Upper lobe of left lung (tissue), 6 donors: Measurements from ENCODE around the gene KIF12. TPM values are rescaled to one million over a fixed set of nuclear protein-coding genes. Genes with fewer than 3 reads are reported as not detected.

ENCODE experiments used
- ATAC-seq, 2 donors: fragments of 200-7000 bp; cut with Tn5 transposase; one replicate each; pipeline ENCODE4 v1.9.1; 2022; ENCODE audit warnings: mild to moderate bottlenecking in 2 of 2, moderate library complexity in 2 of 2; ENCODE audit not compliant: low FRiP score in 2 of 2
- DNase-seq, 2 donors: peaks; one replicate each; pipeline ENCODE4 v3.0.0-alpha.2; 2019 to 2020
- H3K27ac ChIP-seq, 4 donors: fragments of 200-600 bp; sonication (generic); one replicate each; pipeline ENCODE4 v1.5.1; 2016 to 2019
- H3K27me3 ChIP-seq, 4 donors: fragments of 200-600 bp; sonication (generic); one replicate each; pipeline ENCODE4 v1.5.1; 2017 to 2019
- H3K36me3 ChIP-seq, 4 donors: fragments of 200-600 bp; sonication (generic); one replicate each; pipeline ENCODE4 v1.5.1; 2016 to 2019
- H3K4me1 ChIP-seq, 4 donors: fragments of 200-600 bp; sonication (generic); one replicate each; pipeline ENCODE4 v1.5.1; 2018 to 2019
- H3K4me3 ChIP-seq, 4 donors: fragments of 200-600 bp; sonication (generic); one replicate each; pipeline ENCODE4 v1.5.1; 2017 to 2019; ENCODE audit warnings: mild to moderate bottlenecking in 2 of 4, moderate library complexity in 1 of 4
- H3K9me3 ChIP-seq, 4 donors: fragments of 200-600 bp; sonication (generic); one replicate each; pipeline ENCODE4 v1.5.1; 2018 to 2019
- EP300 ChIP-seq, 4 donors: sonication (generic); formaldehyde crosslinking; IDR thresholded peaks; one replicate each; pipeline ENCODE4 v1.5.1; 2017; ENCODE audit warnings: antibody characterized with exemption in 4 of 4, control low read depth in 2 of 4
- POLR2A ChIP-seq, 4 donors: fragments of 450-650 bp; IDR thresholded peaks; one replicate each; pipeline ENCODE4 v1.5.1; 2016 to 2017; ENCODE audit warnings: antibody characterized with exemption in 4 of 4, mild to moderate bottlenecking in 2 of 4
- POLR2AphosphoS5 ChIP-seq, 2 donors: sonication (generic); formaldehyde crosslinking; IDR thresholded peaks; one replicate each; pipeline ENCODE4 v1.5.1; 2017; ENCODE audit warnings: antibody characterized with exemption in 2 of 2
- WGBS, 2 donors: methylation state at CpG; one replicate each; pipeline ENCODE4 v1.1.5; 2017 to 2018; 5-methylcytosine and 5-hydroxymethylcytosine counted together
- total RNA-seq, 6 donors: library from RNA; depleted of rRNA in 4 of 6; stranded (reverse); fragments of >200 nt in 4 of 6; gene quantifications; one replicate each; pipeline versions ENCODE4 v1.1.0 to v1.2.1, GENCODE V29; 2016 to 2021
- TF ChIP-seq, protein P1 (sequence below), 6 experiments: fragments of 450-650 bp in 4 of 6; fragments of 200-600 bp in 2 of 6; sonication (generic) in 2 of 6; IDR thresholded peaks; one replicate each; pipeline ENCODE4 v1.5.1; 2016 to 2019; ENCODE audit warnings: antibody characterized with exemption in 6 of 6
- donor health status: DM: no; HTN: no; CAD: no; lungs with moderate emphysema.
- donor health status: DM: no; HTN: yes; CAD: no; lungs with severe emphysema.

KIF12 gene
- total RNA-seq, 6 donors from 2014 or later = 2.3 to 16.8 (median 4.4) TPM

DNA sequence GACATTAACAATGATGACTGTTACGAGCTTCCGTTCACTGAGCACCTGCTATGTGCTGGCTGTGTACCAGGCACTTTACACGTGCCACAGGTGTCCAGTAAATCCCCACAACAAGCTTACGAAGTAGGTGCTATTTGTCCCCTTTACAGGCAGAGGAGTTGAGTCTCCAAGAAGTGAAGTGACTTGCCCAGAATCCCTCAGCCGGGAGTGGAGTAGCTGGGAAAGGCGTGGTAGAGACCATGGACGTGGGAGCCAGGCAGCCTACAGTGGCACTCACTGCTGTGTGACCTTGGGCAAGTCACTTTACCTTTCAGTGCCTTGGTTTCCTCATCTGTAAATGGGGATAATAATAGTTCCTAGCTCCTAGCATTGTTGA, 20.3 kb downstream of the KIF12 start:
- no peak for ATAC-seq
- no peak overlapping the region for H3K27ac ChIP-seq
- H3K4me3 ChIP-seq = no peak overlapping the region
- TF ChIP-seq POLR2A (IDR thresholded peaks at IDR 0.05) (no peak), POLR2AphosphoS5 (IDR thresholded peaks at IDR 0.05) (no peak)
- no peaks in the 10 kb centered on the region for H3K36me3 ChIP-seq
- DNase-seq = no peak
- no peaks in the 10 kb centered on the region for H3K9me3 ChIP-seq
- 69 to 72% methylated on average over 7 of the region's 7 CpGs for WGBS, 2 donors
- peaks cover 0 to 33% (median 13%) of the 10 kb centered on the region in 4 donors for H3K4me1 ChIP-seq
- H3K27me3 ChIP-seq = no peaks in the 10 kb centered on the region

DNA sequence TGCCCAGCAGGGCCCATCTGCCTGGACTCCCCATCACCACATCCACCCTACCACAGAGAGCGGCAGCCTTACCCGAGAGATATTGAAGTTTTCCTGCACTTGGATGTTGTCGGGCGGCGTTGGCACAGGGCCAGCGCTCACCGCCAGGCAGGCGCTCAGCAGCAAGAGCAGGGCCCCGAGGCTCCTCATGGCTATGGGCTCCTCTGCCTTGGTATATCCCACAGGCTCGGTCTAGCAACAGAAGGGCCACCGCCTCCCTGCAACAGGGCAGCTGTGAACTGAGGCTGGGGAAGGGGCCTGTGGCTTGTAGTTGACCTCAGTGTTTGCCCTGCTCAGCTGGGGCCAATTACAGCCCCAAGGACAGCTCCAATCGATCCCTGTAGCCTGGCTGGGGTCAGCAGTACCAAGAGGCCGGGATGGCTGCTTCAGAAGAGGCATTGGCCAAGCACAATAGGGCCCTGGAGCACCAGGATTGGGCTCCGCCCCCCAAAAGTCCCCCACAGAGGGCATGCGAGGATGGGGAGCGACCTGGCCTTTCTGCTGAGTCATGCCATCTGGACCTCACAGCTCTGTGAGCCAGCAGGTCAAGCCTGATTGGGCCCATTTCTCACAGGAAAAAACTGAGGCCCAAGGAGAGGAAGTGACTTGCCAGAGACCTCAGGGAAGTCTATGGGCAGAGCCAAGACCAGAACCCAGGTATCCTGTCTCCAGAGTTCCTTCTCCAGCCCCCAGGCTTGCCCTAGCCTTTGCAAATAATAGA, 20.9 kb downstream of the KIF12 start, which contains the start of gene AMBP:
TSS of gene AMBP (minus strand) at position 280 of the 760 bp plus-strand sequence. CDS start at position 189, 91 bp downstream.
- no peak for ATAC-seq
- no peaks in the 10 kb centered on the region for H3K9me3 ChIP-seq
- DNase-seq = peak; percentile 37 to 87
- no peak within 1 kb of the TSS for H3K27ac ChIP-seq
- no peak within 1 kb of the TSS for H3K4me3 ChIP-seq
- TF ChIP-seq, protein P1, sequence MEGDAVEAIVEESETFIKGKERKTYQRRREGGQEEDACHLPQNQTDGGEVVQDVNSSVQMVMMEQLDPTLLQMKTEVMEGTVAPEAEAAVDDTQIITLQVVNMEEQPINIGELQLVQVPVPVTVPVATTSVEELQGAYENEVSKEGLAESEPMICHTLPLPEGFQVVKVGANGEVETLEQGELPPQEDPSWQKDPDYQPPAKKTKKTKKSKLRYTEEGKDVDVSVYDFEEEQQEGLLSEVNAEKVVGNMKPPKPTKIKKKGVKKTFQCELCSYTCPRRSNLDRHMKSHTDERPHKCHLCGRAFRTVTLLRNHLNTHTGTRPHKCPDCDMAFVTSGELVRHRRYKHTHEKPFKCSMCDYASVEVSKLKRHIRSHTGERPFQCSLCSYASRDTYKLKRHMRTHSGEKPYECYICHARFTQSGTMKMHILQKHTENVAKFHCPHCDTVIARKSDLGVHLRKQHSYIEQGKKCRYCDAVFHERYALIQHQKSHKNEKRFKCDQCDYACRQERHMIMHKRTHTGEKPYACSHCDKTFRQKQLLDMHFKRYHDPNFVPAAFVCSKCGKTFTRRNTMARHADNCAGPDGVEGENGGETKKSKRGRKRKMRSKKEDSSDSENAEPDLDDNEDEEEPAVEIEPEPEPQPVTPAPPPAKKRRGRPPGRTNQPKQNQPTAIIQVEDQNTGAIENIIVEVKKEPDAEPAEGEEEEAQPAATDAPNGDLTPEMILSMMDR (IDR thresholded peaks at IDR 0.05) = no peak
- no peak for TF ChIP-seq EP300 (IDR thresholded peaks at IDR 0.05)
- no peak for TF ChIP-seq POLR2A (IDR thresholded peaks at IDR 0.05)
- TF ChIP-seq POLR2AphosphoS5 (IDR thresholded peaks at IDR 0.05) = no peak
- H3K36me3 ChIP-seq = no peaks in the 10 kb centered on the region
- WGBS, 2 donors = 50 to 64% methylated on average over 2 to 16 of the region's 16 CpGs
- no peaks in the 10 kb centered on the region for H3K27me3 ChIP-seq
- H3K4me1 ChIP-seq = peaks cover 0 to 33% (median 13%) of the 10 kb centered on the region in 4 donors

DNA sequence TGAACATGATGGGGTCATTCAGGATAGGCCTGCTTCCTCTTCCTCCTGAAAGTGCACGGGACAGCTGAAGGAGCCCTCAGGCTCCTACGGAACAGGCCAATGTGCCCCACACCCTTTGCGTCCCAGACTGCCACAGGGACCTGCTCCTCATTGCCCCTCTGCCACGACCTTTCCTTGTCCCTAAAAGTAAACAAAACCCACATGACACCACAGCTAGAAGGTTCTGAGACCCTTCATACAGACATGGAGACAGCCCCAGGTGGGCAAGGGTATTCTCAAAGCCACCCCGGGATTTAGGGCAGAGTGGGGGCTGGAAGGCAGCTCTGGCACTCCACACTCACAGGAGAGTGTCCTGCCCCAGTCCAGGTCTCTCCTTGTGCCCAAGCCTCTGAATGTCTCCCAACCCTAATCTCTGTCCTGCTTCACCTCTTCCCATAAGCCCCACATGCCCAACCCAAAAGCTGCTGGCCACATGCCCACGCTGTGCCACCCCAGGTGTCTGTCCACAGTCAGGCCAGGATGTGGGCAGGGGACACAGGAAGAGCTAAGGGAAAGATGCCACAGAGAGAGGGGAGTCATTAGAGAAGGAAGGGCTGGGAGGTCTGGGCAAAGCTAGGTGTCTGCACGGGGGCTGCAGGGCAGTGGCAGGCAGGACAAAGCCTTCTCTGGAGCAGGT, 21.8 kb downstream of the KIF12 start:
- TF ChIP-seq POLR2AphosphoS5 (IDR thresholded peaks at IDR 0.05) = no peak
- no peak for TF ChIP-seq POLR2A (IDR thresholded peaks at IDR 0.05)
- TF ChIP-seq, protein P1 (IDR thresholded peaks at IDR 0.05) = no peak
- no peak for TF ChIP-seq EP300 (IDR thresholded peaks at IDR 0.05)
- H3K27ac ChIP-seq = no peak overlapping the region
- H3K9me3 ChIP-seq = no peaks in the 10 kb centered on the region
- no peak overlapping the region for H3K4me3 ChIP-seq
- no peaks in the 10 kb centered on the region for H3K36me3 ChIP-seq
- H3K4me1 ChIP-seq = peaks cover 0 to 27% (median 11%) of the 10 kb centered on the region in 4 donors
- 47 to 59% methylated on average over 6 to 7 of the region's 7 CpGs for WGBS, 2 donors
- no peaks in the 10 kb centered on the region for H3K27me3 ChIP-seq
- no peak for ATAC-seq
- DNase-seq = no peak

DNA sequence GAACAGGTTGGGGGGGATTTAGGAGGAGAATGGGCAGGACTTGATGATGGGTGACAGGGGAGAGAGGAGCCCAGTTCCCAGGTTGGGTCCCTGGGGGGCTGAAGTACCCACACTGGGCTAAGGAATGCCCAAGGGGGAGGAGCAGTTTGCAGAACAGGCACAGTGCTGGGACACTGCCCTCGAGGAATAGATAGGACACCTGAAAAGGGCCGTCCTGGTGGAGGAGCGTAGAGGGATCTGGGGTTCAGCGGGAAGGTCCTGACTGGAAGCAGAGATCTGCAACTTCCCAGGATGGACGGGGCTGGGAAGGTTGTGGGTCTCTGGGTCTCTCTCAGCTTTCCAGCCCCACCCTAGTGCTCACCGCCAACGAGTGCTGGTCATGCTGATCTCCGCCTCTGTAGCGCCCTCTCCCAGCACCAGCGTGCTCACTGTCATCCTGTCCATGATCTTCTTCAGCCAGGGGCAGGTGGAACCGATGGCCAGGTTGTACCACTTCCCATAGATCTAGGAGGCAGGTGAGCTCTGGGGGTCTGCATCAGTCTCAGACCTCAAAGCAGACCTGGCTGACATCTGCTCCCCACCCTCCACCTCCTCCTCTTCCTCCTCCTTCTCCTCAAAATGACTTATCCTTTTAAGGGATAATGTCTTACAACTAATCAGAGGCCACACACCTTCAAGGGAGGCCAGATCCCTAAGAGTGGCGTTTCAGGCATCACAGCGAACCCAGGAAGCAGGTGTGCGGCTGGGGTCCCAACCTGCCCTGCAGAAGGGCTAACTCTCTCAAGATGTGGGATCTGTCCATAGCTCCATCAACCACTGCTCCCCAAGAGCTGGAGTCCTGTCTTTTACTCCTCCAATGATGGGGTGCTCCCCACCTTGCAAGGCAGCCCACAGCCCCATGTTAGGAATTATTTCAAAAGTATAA, 22.6 kb downstream of the KIF12 start:
- Histone ChIP-seq H3K27ac (no peak overlapping the region), H3K4me1 (peaks cover 0 to 19% (median 11%) of the 10 kb centered on the region in 4 donors), H3K27me3 (no peaks in the 10 kb centered on the region), H3K36me3 (no peaks in the 10 kb centered on the region), H3K4me3 (no peak overlapping the region), H3K9me3 (no peaks in the 10 kb centered on the region)
- DNase-seq (no peak), ATAC-seq (no peak)
- WGBS, 2 donors = 73 to 80% methylated on average over 13 of the region's 14 CpGs
- TF ChIP-seq POLR2A (IDR thresholded peaks at IDR 0.05) (no peak), POLR2AphosphoS5 (IDR thresholded peaks at IDR 0.05) (no peak)

DNA sequence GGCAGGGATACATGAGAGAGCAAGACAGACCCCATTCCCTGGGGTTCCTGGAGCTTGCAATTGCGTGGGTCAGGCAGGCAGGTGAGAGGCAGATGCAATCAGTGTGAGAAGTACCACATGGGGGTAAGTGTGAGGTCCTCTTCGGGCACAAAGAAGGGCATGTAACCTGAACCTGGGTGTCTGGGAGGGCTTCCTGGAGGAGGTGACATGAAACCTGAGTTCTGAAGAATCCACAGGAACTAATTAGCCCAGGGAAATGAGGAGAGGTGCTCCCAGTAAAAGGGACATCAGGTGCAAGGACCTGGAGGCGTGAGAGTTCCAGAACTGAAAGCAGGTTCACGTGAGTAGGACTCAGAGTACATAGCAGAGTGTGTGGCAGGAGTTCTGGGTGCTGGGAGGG, 23.5 kb downstream of the KIF12 start:
- WGBS, 2 donors = 59 to 93% methylated on average over 3 to 4 of the region's 4 CpGs
- no peak overlapping the region for H3K4me3 ChIP-seq
- no peak for DNase-seq

More for the DNA sequence above, 23.5 kb downstream of the KIF12 start:
- Histone ChIP-seq H3K9me3 (no peaks in the 10 kb centered on the region), H3K27ac (no peak overlapping the region), H3K36me3 (no peaks in the 10 kb centered on the region), H3K4me1 (peaks cover 0 to 12% (median 7%) of the 10 kb centered on the region in 4 donors), H3K27me3 (no peaks in the 10 kb centered on the region)
- ATAC-seq = no peak
- no peak for TF ChIP-seq EP300 (IDR thresholded peaks at IDR 0.05)
- TF ChIP-seq, protein P1 (IDR thresholded peaks at IDR 0.05) = no peak
- no peak for TF ChIP-seq POLR2AphosphoS5 (IDR thresholded peaks at IDR 0.05)
- TF ChIP-seq POLR2A (IDR thresholded peaks at IDR 0.05) = no peak
